Esophagus squamous epithelium (tissue), 5 donors: ENCODE data around the gene MYOG. TPM values are rescaled to one million over a fixed set of nuclear protein-coding genes. Genes with fewer than 3 reads are reported as not detected.

Experiments
- DNase-seq: peaks from one replicate; lab custom pipeline; 2025; lab: John Stamatoyannopoulos, UW
- H3K27ac ChIP-seq, 4 donors: fragments of 200-600 bp; sonication (generic); one replicate each; pipeline ENCODE4 v1.5.1; 2016 to 2019; ENCODE audit warnings: mild to moderate bottlenecking in 1 of 4
- H3K27me3 ChIP-seq, 4 donors: fragments of 200-600 bp; sonication (generic); 1 replicate in 3 of 4; 2 replicates in 1 of 4; pipeline versions ENCODE4 v1.5.1 to v1.6.0; 2017 to 2021; ENCODE audit warnings: antibody characterized with exemption in 1 of 4
- H3K36me3 ChIP-seq, 3 donors: fragments of 200-600 bp; sonication (generic); one replicate each; pipeline ENCODE4 v1.5.1; 2016 to 2019
- H3K4me1 ChIP-seq, 3 donors: fragments of 200-600 bp; sonication (generic); one replicate each; pipeline ENCODE4 v1.5.1; 2017 to 2019
- H3K4me3 ChIP-seq, 4 donors: fragments of 200-600 bp; sonication (generic); 1 replicate in 3 of 4; 2 replicates in 1 of 4; pipeline ENCODE4 v1.5.1; 2016 to 2019; ENCODE audit warnings: mild to moderate bottlenecking in 2 of 4, moderate library complexity in 1 of 4
- H3K9me3 ChIP-seq, 3 donors: fragments of 200-600 bp; sonication (generic); one replicate each; pipeline ENCODE4 v1.5.1; 2016 to 2019
- POLR2A ChIP-seq, 4 donors: fragments of 450-650 bp; IDR thresholded peaks; one replicate each; pipeline ENCODE4 v1.6.1; 2017; ENCODE audit warnings: antibody characterized with exemption in 4 of 4, mild to moderate bottlenecking in 4 of 4, moderate library complexity in 3 of 4
- WGBS, 2 donors: methylation state at CpG; one replicate each; pipeline ENCODE4 v1.1.5; 2018; 5-methylcytosine and 5-hydroxymethylcytosine counted together
- intact Hi-C: fragments of 100-400 bp; cut with DNase I; formaldehyde crosslinking; loops from one replicate; pipeline ENCODE4 v1.15.0; 2022
- total RNA-seq, 4 donors: library from RNA; depleted of rRNA; stranded (reverse); fragments of >200 nt; gene quantifications; one replicate each; pipeline ENCODE4 v1.1.0, GENCODE V29; 2016
- TF ChIP-seq, protein P1 (sequence below), 6 experiments: fragments of 450-650 bp in 4 of 6; fragments of 200-600 bp in 2 of 6; sonication (generic) in 2 of 6; IDR thresholded peaks; one replicate each; pipeline ENCODE4 v1.5.1; 2016 to 2019; ENCODE audit warnings: antibody characterized with exemption in 6 of 6, mild to moderate bottlenecking in 4 of 6, moderate library complexity in 4 of 6
- donor health status: DM: yes; HTN: yes; CAD: no.

The MYOG gene
- total RNA-seq, 4 donors from 2014 or later: not detected

DNA sequence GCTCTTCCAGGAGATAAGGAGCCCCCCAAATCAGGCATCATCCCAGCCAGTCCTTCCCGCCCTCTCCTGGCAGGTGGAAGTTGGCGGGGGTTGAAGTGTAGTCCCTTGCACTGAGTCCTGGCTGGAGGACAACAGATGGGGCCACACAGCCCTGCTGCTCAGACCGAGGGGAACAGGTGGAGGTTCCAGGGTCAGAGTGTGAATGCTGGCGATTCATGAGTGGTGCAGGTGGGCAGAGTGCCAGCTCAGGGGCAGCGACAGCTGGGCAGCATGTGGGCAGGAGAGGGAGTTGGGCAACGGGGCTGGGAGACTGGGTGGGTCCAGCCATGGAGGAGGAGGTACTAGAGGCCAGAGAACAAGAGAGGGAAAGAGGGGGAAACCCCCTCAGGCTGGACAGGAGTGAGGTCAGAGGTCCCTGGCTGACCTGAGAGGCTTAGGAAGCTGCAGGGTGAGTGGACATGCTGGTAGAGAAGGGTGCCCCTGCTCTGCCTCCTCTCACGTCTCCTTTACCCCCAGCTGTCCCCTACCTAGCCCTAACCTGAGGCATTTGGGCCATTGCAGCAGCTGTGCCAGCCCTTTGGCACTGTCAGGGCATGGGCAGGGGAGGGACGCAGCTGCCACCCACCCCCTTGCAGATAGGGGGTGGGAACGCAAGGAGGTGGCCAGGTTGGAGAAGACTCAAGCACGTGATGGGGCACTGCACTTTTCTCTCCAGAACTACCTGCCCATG lies 30.4 kb upstream of the MYOG start:
- Histone ChIP-seq H3K4me1 (peaks cover 3 to 9% (median 4%) of the 10 kb centered on the region in 3 donors), H3K4me3 (no peak overlapping the region), H3K9me3 (no peaks in the 10 kb centered on the region), H3K27me3 (peaks cover 0 to 58% (median 3%) of the 10 kb centered on the region in 4 donors), H3K27ac (no peak overlapping the region), H3K36me3 (no peaks in the 10 kb centered on the region)
- TF ChIP-seq, protein P1, sequence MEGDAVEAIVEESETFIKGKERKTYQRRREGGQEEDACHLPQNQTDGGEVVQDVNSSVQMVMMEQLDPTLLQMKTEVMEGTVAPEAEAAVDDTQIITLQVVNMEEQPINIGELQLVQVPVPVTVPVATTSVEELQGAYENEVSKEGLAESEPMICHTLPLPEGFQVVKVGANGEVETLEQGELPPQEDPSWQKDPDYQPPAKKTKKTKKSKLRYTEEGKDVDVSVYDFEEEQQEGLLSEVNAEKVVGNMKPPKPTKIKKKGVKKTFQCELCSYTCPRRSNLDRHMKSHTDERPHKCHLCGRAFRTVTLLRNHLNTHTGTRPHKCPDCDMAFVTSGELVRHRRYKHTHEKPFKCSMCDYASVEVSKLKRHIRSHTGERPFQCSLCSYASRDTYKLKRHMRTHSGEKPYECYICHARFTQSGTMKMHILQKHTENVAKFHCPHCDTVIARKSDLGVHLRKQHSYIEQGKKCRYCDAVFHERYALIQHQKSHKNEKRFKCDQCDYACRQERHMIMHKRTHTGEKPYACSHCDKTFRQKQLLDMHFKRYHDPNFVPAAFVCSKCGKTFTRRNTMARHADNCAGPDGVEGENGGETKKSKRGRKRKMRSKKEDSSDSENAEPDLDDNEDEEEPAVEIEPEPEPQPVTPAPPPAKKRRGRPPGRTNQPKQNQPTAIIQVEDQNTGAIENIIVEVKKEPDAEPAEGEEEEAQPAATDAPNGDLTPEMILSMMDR (IDR thresholded peaks at IDR 0.05): no peak
- TF ChIP-seq POLR2A (IDR thresholded peaks at IDR 0.05): no peak
- intact Hi-C loops: loop anchor here (5.0 kb wide), 1 partner anchor 101 kb away; no protein-coding TSS in a partner anchor
- DNase-seq: no peak
- WGBS, 2 donors: 51 to 61% methylated on average over 5 to 6 of the region's 10 CpGs

DNA sequence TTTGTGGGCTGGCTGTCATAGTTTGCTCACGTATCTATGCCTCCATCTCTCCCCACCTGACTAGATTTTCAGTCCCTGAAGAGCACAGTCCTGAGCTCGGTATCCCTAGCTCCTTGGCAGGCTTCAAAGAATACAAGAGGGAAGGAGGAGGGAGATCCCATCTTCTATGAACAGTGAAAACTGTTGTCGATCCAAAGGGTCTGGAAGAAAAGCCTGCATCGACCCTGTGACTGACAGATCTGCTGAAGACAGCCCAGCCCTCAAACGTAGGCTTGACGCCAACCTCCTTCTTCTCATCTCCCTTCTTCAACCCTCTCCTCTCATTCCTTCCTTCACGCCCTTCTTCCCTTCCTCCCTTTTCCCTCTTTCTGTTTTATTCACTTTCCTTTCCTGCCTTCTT lies 28.4 kb upstream of the MYOG start:
- Histone ChIP-seq H3K27ac (no peak overlapping the region), H3K27me3 (peaks cover 0 to 41% (median 3%) of the 10 kb centered on the region in 4 donors), H3K4me3 (no peak overlapping the region), H3K4me1 (peaks cover 3 to 9% (median 4%) of the 10 kb centered on the region in 3 donors), H3K9me3 (no peaks in the 10 kb centered on the region), H3K36me3 (no peaks in the 10 kb centered on the region)
- TF ChIP-seq, protein P1 (IDR thresholded peaks at IDR 0.05): no peak
- TF ChIP-seq POLR2A (IDR thresholded peaks at IDR 0.05): no peak
- intact Hi-C loops: no loop called here
- no peak for DNase-seq
- 65 to 67% methylated on average over 6 to 7 of the region's 7 CpGs for WGBS, 2 donors

DNA sequence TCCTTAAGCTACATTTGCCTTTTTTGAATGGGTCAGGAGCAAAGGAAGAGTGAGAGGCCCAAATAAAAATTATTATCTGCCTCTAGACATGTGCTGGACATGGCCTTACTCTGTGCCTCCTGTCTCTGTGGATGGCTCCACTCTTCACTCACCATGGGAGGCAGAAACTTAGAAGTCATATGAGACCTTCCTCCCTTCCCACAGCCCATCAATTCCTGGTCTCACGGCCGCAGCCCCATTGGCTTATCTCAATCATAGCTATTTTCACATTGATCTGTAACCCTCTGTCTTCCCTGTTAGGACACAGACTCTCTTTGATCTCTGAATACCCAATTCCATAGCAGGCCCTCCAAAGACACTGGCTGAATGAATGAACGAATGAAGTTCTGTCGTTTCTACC lies 27.5 kb upstream of the MYOG start:
- peaks cover 3 to 9% (median 4%) of the 10 kb centered on the region in 3 donors for H3K4me1 ChIP-seq
- DNase-seq: no peak

DNA sequence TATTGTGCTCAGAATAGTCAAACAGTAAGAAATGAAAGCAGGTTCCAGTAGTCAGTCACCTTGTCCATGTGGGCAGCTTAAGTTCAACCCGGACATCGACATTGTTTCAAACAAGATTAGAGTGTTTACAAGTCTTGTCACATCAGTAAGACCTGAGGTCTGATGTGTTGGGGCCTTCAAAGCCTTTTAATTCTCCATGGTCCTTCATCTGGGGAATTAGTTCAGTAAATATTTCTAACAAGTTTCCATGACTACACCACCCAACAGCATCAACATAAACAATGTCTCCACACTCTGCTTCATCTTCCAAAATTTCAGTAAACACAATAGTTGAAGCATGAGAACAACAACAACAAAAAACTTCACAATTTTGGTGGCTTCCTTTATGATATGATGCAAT lies 26.7 kb upstream of the MYOG start:
- Histone ChIP-seq H3K27me3 (peaks cover 0 to 36% (median 0%) of the 10 kb centered on the region in 4 donors), H3K4me3 (no peak overlapping the region), H3K27ac (no peak overlapping the region), H3K36me3 (no peaks in the 10 kb centered on the region), H3K9me3 (no peaks in the 10 kb centered on the region), H3K4me1 (peaks cover 0 to under 1% (median 0%) of the 10 kb centered on the region in 3 donors)
- 20 to 54% methylated on average over 2 of the region's 2 CpGs for WGBS, 2 donors
- TF ChIP-seq, protein P1 (IDR thresholded peaks at IDR 0.05): no peak
- no peak for TF ChIP-seq POLR2A (IDR thresholded peaks at IDR 0.05)
- intact Hi-C loops: no loop called here
- no peak for DNase-seq

More for the DNA sequence above, 27.5 kb upstream of the MYOG start:
- TF ChIP-seq, protein P1 (IDR thresholded peaks at IDR 0.05): no peak
- no peak for TF ChIP-seq POLR2A (IDR thresholded peaks at IDR 0.05)
- Histone ChIP-seq H3K36me3 (no peaks in the 10 kb centered on the region), H3K27ac (no peak overlapping the region), H3K4me3 (no peak overlapping the region), H3K27me3 (peaks cover 0 to 37% (median 0%) of the 10 kb centered on the region in 4 donors), H3K9me3 (no peaks in the 10 kb centered on the region)
- WGBS, 2 donors: 67 to 93% methylated on average over 4 of the region's 4 CpGs
- intact Hi-C loops: no loop called here

DNA sequence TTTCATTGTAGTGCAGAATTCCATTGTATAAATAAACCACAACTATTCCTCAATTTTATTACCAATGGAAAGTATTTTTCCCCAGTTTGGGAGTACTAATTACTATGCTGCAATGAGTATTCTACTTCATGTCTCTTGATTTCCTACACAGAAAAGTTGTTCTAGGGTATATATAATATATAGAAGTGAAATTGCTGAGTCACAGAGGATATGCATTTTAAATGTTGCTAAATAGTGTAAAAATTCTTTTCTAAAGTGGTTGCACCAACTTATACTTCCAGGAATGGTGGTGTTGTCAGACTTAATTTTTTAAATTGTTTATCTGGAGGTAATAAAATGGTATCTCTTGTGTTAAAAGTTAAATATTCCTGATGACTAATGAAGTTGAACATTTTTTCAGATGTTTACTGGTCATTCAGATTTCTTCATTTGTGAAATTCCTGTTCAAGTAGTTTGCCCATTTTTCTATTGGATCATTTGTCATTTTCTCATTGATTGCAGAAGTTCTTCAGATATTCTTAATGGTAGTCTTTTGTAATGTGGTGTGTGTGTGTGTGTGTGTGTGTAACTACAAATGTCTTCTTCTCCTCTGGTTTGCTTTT lies 19.1 kb upstream of the MYOG start:
- no peak for DNase-seq

More for the DNA sequence above, 19.1 kb upstream of the MYOG start:
- H3K36me3 ChIP-seq: no peaks in the 10 kb centered on the region
- no peak overlapping the region for H3K27ac ChIP-seq
- intact Hi-C loops: no loop called here
- peaks cover 0 to 39% (median 0%) of the 10 kb centered on the region in 4 donors for H3K27me3 ChIP-seq
- no peaks in the 10 kb centered on the region for H3K4me1 ChIP-seq
- TF ChIP-seq, protein P1 (IDR thresholded peaks at IDR 0.05): no peak
- no peak for TF ChIP-seq POLR2A (IDR thresholded peaks at IDR 0.05)
- H3K4me3 ChIP-seq: no peak overlapping the region
- H3K9me3 ChIP-seq: peaks cover 0 to 6% (median 4%) of the 10 kb centered on the region in 3 donors
